Skin of body (tissue), 2 donors: ENCODE measurements around the gene RAB27B. TPM values are rescaled to one million over a fixed set of nuclear protein-coding genes. Genes with fewer than 3 reads are reported as not detected.
"Not testable (repeated sequence)": the region's sequence is repeated elsewhere in the genome, so short reads cannot be mapped to it uniquely, and the experiment has no call there.

ENCODE experiments used
- DNase-seq: peaks from one replicate; lab custom pipeline; 2025; lab: John Stamatoyannopoulos, UW
- total RNA-seq: library from RNA; depleted of rRNA; stranded (reverse); fragments of >200 nt; gene quantifications from one replicate; pipeline ENCODE4 v1.2.3, GENCODE V29; 2014

RAB27B gene
- total RNA-seq, 1 donor from 2014 or later: 10.5 TPM

GRCh38 chr18:54815086-54815485 lies 13.2 kb upstream of the RAB27B start:
- DNase-seq: no peak

- not testable (repeated sequence) for DNase-seq
These were observed 7.4 kb upstream of the RAB27B start for GRCh38 chr18:54820785-54821275.

- no peak for DNase-seq
These were observed 5.1 kb upstream of the RAB27B start for GRCh38 chr18:54822872-54823845.

- DNase-seq: no peak
These were observed 3.5 kb upstream of the RAB27B start for GRCh38 chr18:54824761-54825160.

- no peak for DNase-seq
These were observed 2.5 kb upstream of the RAB27B start for GRCh38 chr18:54825601-54826344.

- no peak for DNase-seq
These were observed 709 bp downstream of the RAB27B start for GRCh38 chr18:54828986-54829385.

GRCh38 chr18:54829856-54830255 lies 1.6 kb downstream of the RAB27B start:
- DNase-seq: no peak

GRCh38 chr18:54830260-54830659 lies 2.0 kb downstream of the RAB27B start:
- DNase-seq: no peak

GRCh38 chr18:54830866-54831265 lies 2.6 kb downstream of the RAB27B start:
- DNase-seq: no peak

GRCh38 chr18:54835944-54836343 lies 7.7 kb downstream of the RAB27B start:
- DNase-seq: no peak

GRCh38 chr18:54843314-54843713 lies 15.0 kb downstream of the RAB27B start:
- DNase-seq: no peak

GRCh38 chr18:54845787-54846186 lies 17.5 kb downstream of the RAB27B start:
- DNase-seq: no peak

GRCh38 chr18:54848121-54848520 lies 19.8 kb downstream of the RAB27B start:
- no peak for DNase-seq

GRCh38 chr18:54849683-54850082 lies 21.4 kb downstream of the RAB27B start:
- no peak for DNase-seq

- DNase-seq: no peak
These were observed 22.3 kb downstream of the RAB27B start for GRCh38 chr18:54850598-54850997.

GRCh38 chr18:54852780-54853675 lies 24.8 kb downstream of the RAB27B start:
- no peak for DNase-seq

GRCh38 chr18:54855050-54855449 lies 26.8 kb downstream of the RAB27B start:
- not testable (repeated sequence) for DNase-seq

GRCh38 chr18:54856105-54856646 lies 27.9 kb downstream of the RAB27B start:
- no peak for DNase-seq

GRCh38 chr18:54857499-54857898 lies 29.2 kb downstream of the RAB27B start:
- no peak for DNase-seq

- no peak for DNase-seq
These were observed 31.6 kb downstream of the RAB27B start for GRCh38 chr18:54859667-54860421.
